Kidney (tissue), 14 donors: Measurements from ENCODE around the gene TLL2. TPM values are rescaled to one million over a fixed set of nuclear protein-coding genes. Genes with fewer than 3 reads are reported as not detected.

Experiments
- DNase-seq, 5 donors: peaks; one replicate each; pipeline ENCODE4 v3.0.0-alpha.2; 2013 to 2020
- FAIRE-seq: peaks from 2 replicates; lab custom pipeline; 2012; peaks lifted over from hg19 to GRCh38; lab: Jason Lieb, UNC
- H3K27ac ChIP-seq, 2 donors: one replicate each; pipeline ENCODE4 v1.7.0; 2013; ENCODE audit warnings: low read depth in 2 of 2, low read length in 2 of 2, inconsistent platforms in 1 of 2
- H3K27me3 ChIP-seq: one replicate; pipeline ENCODE4 v1.7.1; 2013; ENCODE audit warnings: low read length, inconsistent platforms; ENCODE audit not compliant: control insufficient read depth, insufficient read depth
- H3K36me3 ChIP-seq, 3 donors: one replicate each; pipeline versions ENCODE4 v1.7.0 to v1.7.1; 2013; ENCODE audit warnings: low read length in 3 of 3, control low read depth in 1 of 3, inconsistent platforms in 1 of 3; ENCODE audit not compliant: insufficient read depth in 3 of 3, control insufficient read depth in 2 of 3
- H3K4me1 ChIP-seq, 3 donors: one replicate each; pipeline versions ENCODE4 v1.7.0 to v1.7.1; 2013; ENCODE audit warnings: low read length in 3 of 3, inconsistent platforms in 1 of 3, low read depth in 1 of 3; ENCODE audit not compliant: control insufficient read depth in 2 of 3, insufficient read depth in 2 of 3
- H3K4me3 ChIP-seq, 3 donors: one replicate each; pipeline versions ENCODE4 v1.7.0 to v1.8.1; 2013; ENCODE audit warnings: low read length in 3 of 3, control low read depth in 1 of 3, inconsistent platforms in 1 of 3
- H3K9ac ChIP-seq, 3 donors: one replicate each; pipeline versions ENCODE4 v1.7.0 to v1.7.1; 2013; ENCODE audit warnings: low read length in 3 of 3, control low read depth in 1 of 3, inconsistent platforms in 1 of 3
- H3K9me3 ChIP-seq, 3 donors: one replicate each; pipeline versions ENCODE4 v1.7.0 to v1.7.1; 2013; ENCODE audit warnings: low read length in 3 of 3, control low read depth in 1 of 3, inconsistent platforms in 1 of 3; ENCODE audit not compliant: control insufficient read depth in 2 of 3, insufficient read depth in 1 of 3
- CTCF ChIP-seq: IDR thresholded peaks from 3 replicates; pipeline ENCODE4 v1.5.1; 2012; ENCODE audit warnings: mild to moderate bottlenecking, moderate library complexity, borderline replicate concordance; ENCODE audit not compliant: insufficient read depth; ENCODE audit errors: extremely low read depth
- intact Hi-C: fragments of 100-400 bp; cut with DNase I; formaldehyde crosslinking; loops from one replicate; pipeline ENCODE4 v1.11.1; 2022
- polyA plus RNA-seq: library from polyadenylated mRNA; stranded (reverse); fragments of 350-450 nt; fragmentation: Illumina TruSeq; extraction: RNeasy Lipid Tissue Mini Kit (QIAGEN cat#74804); gene quantifications from one replicate; pipeline ENCODE4 v1.2.3, GENCODE V29; 2014; ENCODE audit warnings: low read depth, low replicate concordance; ENCODE audit not compliant: insufficient read depth
- total RNA-seq: library from RNA; stranded (reverse); fragmentation: NEBNext Ultra II Directional; extraction: Animal tissue kit (Norgen Biotek cat#: 25700); gene quantifications from one replicate; pipeline ENCODE4 v1.2.1, GENCODE V29; 2021
- donor health status: control.
- donor health status: control.
- donor health status: control.
- donor health status: control.
- donor health status: control.
- donor health status: DM: yes; HTN: yes; CAD: no.
- donor health status: Normal renal cell carcinoma (clear cell type).

The TLL2 gene
- total and polyA plus RNA-seq, 2 donors from 2014 or later, result 0.39 to 0.98 TPM

GRCh38 chr10:96376483-96376882, 137.2 kb downstream of the TLL2 start:
- intact Hi-C loops, result no loop called here
- no peak for TF ChIP-seq CTCF
- DNase-seq (no peak), FAIRE-seq (no peak)
- no peak overlapping the region for H3K27ac ChIP-seq
- H3K4me3 ChIP-seq, result no peak overlapping the region
- H3K9ac ChIP-seq, result no peak overlapping the region
- no peaks in the 10 kb centered on the region for H3K27me3 ChIP-seq
- peaks cover 0 to 7% (median 5%) of the 10 kb centered on the region in 3 donors for H3K4me1 ChIP-seq
- no peaks in the 10 kb centered on the region for H3K36me3 ChIP-seq
- H3K9me3 ChIP-seq, result no peaks in the 10 kb centered on the region

- H3K9ac ChIP-seq, result peak overlapping the region in 2 of 3 donors; percentile 52 to 63
- H3K4me3 ChIP-seq, result peak overlapping the region; percentile 63 to 85 (median 67)
- H3K9me3 ChIP-seq, result no peaks in the 10 kb centered on the region
- peak; percentile 93 for TF ChIP-seq CTCF
- no peaks in the 10 kb centered on the region for H3K27me3 ChIP-seq
- intact Hi-C loops, result no loop called here
- FAIRE-seq (no peak), DNase-seq (peak; percentile 90 to 96 (median 91))
- H3K4me1 ChIP-seq, result peaks cover 0 to 7% (median 5%) of the 10 kb centered on the region in 3 donors
- H3K36me3 ChIP-seq, result no peaks in the 10 kb centered on the region
- no peak overlapping the region for H3K27ac ChIP-seq
Observed at GRCh38 chr10:96374985-96375830, 138.5 kb downstream of the TLL2 start.

- peak overlapping the region in 2 of 3 donors; percentile 67 to 85 for H3K4me3 ChIP-seq
Observed at GRCh38 chr10:96374639-96374984, 139.1 kb downstream of the TLL2 start.

More at GRCh38 chr10:96374639-96374984, 139.1 kb downstream of the TLL2 start:
- DNase-seq (peak in 2 of 5 donors; percentile 34 to 56), FAIRE-seq (no peak)
- Histone ChIP-seq H3K9ac (no peak overlapping the region), H3K27ac (no peak overlapping the region), H3K4me1 (peaks cover 0 to 7% (median 5%) of the 10 kb centered on the region in 3 donors), H3K36me3 (no peaks in the 10 kb centered on the region), H3K9me3 (no peaks in the 10 kb centered on the region), H3K27me3 (no peaks in the 10 kb centered on the region)
- intact Hi-C loops, result no loop called here
- no peak for TF ChIP-seq CTCF
